ENCODE results near the gene DRC7. TPM values are rescaled to one million over a fixed set of nuclear protein-coding genes. Genes with fewer than 3 reads are reported as not detected.

Gene DRC7
- total and polyA plus RNA-seq, 10 of the 15 experiments (the other 5 are each of a cell fraction or from before 2014, with no cell fraction given): 0.06 to 0.49 (median 0.14) TPM; not detected in 4

DNA sequence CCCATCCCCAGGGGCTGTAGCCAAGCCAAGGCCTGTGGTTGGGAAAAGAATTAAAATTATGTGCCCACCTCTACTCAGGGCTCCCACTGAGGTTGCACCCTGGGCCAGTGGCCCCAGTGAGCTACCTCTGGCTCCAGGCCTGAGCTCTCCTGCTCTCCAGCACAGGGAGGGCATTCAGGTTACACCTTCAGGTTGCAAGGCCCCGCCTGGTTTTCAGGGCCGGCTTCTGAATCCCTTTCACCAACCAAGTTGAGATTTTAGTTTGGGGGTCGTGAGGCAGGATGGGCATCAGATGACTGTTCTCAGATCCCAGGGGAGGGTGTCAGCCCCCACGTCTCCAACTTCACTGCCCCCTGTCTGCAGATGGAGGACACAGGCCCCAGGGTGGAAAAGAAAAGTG, 33.0 kb downstream of the DRC7 start:
- ChIA-PET RAD21 (ENCODE audit: unreplicated experiment) (no interaction called here), SMC1A (ENCODE audit: uncharacterized antibody, unreplicated experiment) (interaction anchor here (0.8 kb wide), 1 partner anchor 83 kb away, joined by 3 read pairs; no protein-coding TSS in a partner anchor), POLR2A (no interaction called here), CTCF (interaction anchor here (1.4 kb wide), 1 partner anchor 151 kb away, joined by 3 read pairs; no protein-coding TSS in a partner anchor)
- Histone ChIP-seq H3K27me3 (replicated peaks in 1 of 2; ENCODE audit: control insufficient read depth in 2 of 2, insufficient read depth in 2 of 2, low read length in 1 of 2) (no peaks in the 10 kb centered on the region), H3K79me2 (ENCODE audit: control insufficient read depth, insufficient read depth, low read length) (no peaks in the 10 kb centered on the region), H3K27ac (ENCODE audit: control insufficient read depth, insufficient read depth) (no peak overlapping the region), H3K9me3 (replicated peaks; ENCODE audit: control insufficient read depth, insufficient read depth, low read length) (no peaks in the 10 kb centered on the region), H3K4me3 (no peak overlapping the region), H3K36me3 (ENCODE audit: control insufficient read depth in 2 of 2, insufficient read depth in 2 of 2, low read length in 1 of 2) (no peaks in the 10 kb centered on the region), H4K20me1 (ENCODE audit: control insufficient read depth, insufficient read depth) (no peaks in the 10 kb centered on the region), H3K4me1 (ENCODE audit: control insufficient read depth, insufficient read depth, low read length) (no peaks in the 10 kb centered on the region), H2AFZ (ENCODE audit: control insufficient read depth, low read depth, low read length) (no peak overlapping the region), H3K4me2 (ENCODE audit: control insufficient read depth, insufficient read depth) (no peak overlapping the region), H3K9ac (ENCODE audit: control insufficient read depth, insufficient read depth, low read length) (no peak overlapping the region)
- no peak for FAIRE-seq
- 28% methylated on average over 4 of the region's 4 CpGs for WGBS (ENCODE audit: insufficient coverage, insufficient replicate concordance, low lambda C conversion rate, missing lambda C conversion rate)
- in situ Hi-C loops (cut with MboI) (no loop called here), intact Hi-C loops (cut with micrococcal nuclease; ENCODE audit: unreplicated experiment) (no loop called here)
- BruUV-seq (replicated peaks): no TSS peak
- no peak for TF ChIP-seq JUNB (IDR thresholded peaks at IDR 0.05)
- TF ChIP-seq RAD21 (IDR thresholded peaks at IDR 0.05; ENCODE audit: insufficient read depth, low read depth, low read length): no peak
- no peak for TF ChIP-seq POLR2A (IDR thresholded peaks at IDR 0.05; ENCODE audit: low read depth, low read length)
- TF ChIP-seq CHD1 (IDR thresholded peaks at IDR 0.05; ENCODE audit: low read depth, low read length): no peak
- TF ChIP-seq HDAC2 (IDR thresholded peaks at IDR 0.05): no peak
- TF ChIP-seq ESRRA (IDR thresholded peaks at IDR 0.05; ENCODE audit: low read length): no peak
- TF ChIP-seq KDM1A (IDR thresholded peaks at IDR 0.05; ENCODE audit: borderline replicate concordance): no peak
- no peak for TF ChIP-seq ELK1 (IDR thresholded peaks at IDR 0.05; ENCODE audit: low read depth, low read length)
- no peak for TF ChIP-seq EP300 (IDR thresholded peaks at IDR 0.05; ENCODE audit: borderline replicate concordance in 1 of 2, control insufficient read depth in 1 of 2, low read depth in 2 of 2, low read length in 2 of 2)
- TF ChIP-seq, protein P1, sequence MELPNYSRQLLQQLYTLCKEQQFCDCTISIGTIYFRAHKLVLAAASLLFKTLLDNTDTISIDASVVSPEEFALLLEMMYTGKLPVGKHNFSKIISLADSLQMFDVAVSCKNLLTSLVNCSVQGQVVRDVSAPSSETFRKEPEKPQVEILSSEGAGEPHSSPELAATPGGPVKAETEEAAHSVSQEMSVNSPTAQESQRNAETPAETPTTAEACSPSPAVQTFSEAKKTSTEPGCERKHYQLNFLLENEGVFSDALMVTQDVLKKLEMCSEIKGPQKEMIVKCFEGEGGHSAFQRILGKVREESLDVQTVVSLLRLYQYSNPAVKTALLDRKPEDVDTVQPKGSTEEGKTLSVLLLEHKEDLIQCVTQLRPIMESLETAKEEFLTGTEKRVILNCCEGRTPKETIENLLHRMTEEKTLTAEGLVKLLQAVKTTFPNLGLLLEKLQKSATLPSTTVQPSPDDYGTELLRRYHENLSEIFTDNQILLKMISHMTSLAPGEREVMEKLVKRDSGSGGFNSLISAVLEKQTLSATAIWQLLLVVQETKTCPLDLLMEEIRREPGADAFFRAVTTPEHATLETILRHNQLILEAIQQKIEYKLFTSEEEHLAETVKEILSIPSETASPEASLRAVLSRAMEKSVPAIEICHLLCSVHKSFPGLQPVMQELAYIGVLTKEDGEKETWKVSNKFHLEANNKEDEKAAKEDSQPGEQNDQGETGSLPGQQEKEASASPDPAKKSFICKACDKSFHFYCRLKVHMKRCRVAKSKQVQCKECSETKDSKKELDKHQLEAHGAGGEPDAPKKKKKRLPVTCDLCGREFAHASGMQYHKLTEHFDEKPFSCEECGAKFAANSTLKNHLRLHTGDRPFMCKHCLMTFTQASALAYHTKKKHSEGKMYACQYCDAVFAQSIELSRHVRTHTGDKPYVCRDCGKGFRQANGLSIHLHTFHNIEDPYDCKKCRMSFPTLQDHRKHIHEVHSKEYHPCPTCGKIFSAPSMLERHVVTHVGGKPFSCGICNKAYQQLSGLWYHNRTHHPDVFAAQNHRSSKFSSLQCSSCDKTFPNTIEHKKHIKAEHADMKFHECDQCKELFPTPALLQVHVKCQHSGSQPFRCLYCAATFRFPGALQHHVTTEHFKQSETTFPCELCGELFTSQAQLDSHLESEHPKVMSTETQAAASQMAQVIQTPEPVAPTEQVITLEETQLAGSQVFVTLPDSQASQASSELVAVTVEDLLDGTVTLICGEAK (IDR thresholded peaks at IDR 0.05; ENCODE audit: borderline replicate concordance): no peak
- TF ChIP-seq, protein P2, sequence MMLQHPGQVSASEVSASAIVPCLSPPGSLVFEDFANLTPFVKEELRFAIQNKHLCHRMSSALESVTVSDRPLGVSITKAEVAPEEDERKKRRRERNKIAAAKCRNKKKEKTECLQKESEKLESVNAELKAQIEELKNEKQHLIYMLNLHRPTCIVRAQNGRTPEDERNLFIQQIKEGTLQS (IDR thresholded peaks at IDR 0.05; ENCODE audit: borderline replicate concordance, extremely low read depth, low read depth, low read length): no peak
- no peak for TF ChIP-seq POLR2AphosphoS2 (IDR thresholded peaks at IDR 0.05; ENCODE audit: low read depth, low read length)
- TF ChIP-seq, protein P3, sequence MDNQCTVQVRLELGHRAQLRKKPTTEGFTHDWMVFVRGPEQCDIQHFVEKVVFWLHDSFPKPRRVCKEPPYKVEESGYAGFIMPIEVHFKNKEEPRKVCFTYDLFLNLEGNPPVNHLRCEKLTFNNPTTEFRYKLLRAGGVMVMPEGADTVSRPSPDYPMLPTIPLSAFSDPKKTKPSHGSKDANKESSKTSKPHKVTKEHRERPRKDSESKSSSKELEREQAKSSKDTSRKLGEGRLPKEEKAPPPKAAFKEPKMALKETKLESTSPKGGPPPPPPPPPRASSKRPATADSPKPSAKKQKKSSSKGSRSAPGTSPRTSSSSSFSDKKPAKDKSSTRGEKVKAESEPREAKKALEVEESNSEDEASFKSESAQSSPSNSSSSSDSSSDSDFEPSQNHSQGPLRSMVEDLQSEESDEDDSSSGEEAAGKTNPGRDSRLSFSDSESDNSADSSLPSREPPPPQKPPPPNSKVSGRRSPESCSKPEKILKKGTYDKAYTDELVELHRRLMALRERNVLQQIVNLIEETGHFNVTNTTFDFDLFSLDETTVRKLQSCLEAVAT (IDR thresholded peaks at IDR 0.05): no peak
- TF ChIP-seq TCF7 (IDR thresholded peaks at IDR 0.05; ENCODE audit: borderline replicate concordance): no peak
- TF ChIP-seq BHLHE40 (IDR thresholded peaks at IDR 0.05; ENCODE audit: borderline replicate concordance in 1 of 2, low read depth in 2 of 2, low read length in 1 of 2): no peak
- no peak for TF ChIP-seq GABPA (IDR thresholded peaks at IDR 0.05; ENCODE audit: low read depth)
- no peak for TF ChIP-seq IKZF2 (IDR thresholded peaks at IDR 0.05)
- no peak for TF ChIP-seq RUNX3 (IDR thresholded peaks at IDR 0.05; ENCODE audit: low read length)
- no peak for TF ChIP-seq KAT2A (conservative IDR thresholded peaks at IDR 0.05; ENCODE audit: control insufficient read depth, low read depth, low read length)
- no peak for DNase-seq (ENCODE audit: low read depth, low spot score)
- ATAC-seq: no peak
